ENCODE results near the gene CD226.

The CD226 gene

GRCh38 chr18:69885841-69886531 lies 61.7 kb downstream of the CD226 start:
- Histone ChIP-seq H3K4me2 (ENCODE audit: insufficient read depth, low read length) (no peak overlapping the region), H3K27ac (ENCODE audit: low read length) (no peak overlapping the region), H3K79me2 (ENCODE audit: insufficient read depth, low read length) (no peaks in the 10 kb centered on the region), H3K4me3 (ENCODE audit: low read depth in 1 of 2, low read length in 2 of 2) (no peak overlapping the region), H4K20me1 (ENCODE audit: insufficient read depth, low read length) (no peaks in the 10 kb centered on the region), H3K9me3 (ENCODE audit: insufficient read depth, low read length, severe bottlenecking) (no peaks in the 10 kb centered on the region), H3K4me1 (ENCODE audit: insufficient read depth, low read length) (no peaks in the 10 kb centered on the region), H3K36me3 (ENCODE audit: insufficient read depth, low read length) (no peaks in the 10 kb centered on the region), H2AFZ (ENCODE audit: low read depth, low read length) (no peak overlapping the region), H3K9ac (ENCODE audit: low read depth, low read length) (no peak overlapping the region), H3K27me3 (ENCODE audit: insufficient read depth, low read length, poor library complexity) (no peaks in the 10 kb centered on the region)
- no peak for TF ChIP-seq EZH2 (IDR thresholded peaks at IDR 0.05; ENCODE audit: borderline replicate concordance, low read depth, low read length, severe bottlenecking)
- TF ChIP-seq CTCF (IDR thresholded peaks at IDR 0.05; ENCODE audit: borderline replicate concordance, extremely low read depth, low read length, poor library complexity, severe bottlenecking) = no peak
- ATAC-seq (ENCODE audit: insufficient read depth, low read depth) (no peak), DNase-seq (no peak)

GRCh38 chr18:69885355-69885754 lies 62.3 kb downstream of the CD226 start:
- no peaks in the 10 kb centered on the region for H3K36me3 ChIP-seq (ENCODE audit: insufficient read depth, low read length)
- no peaks in the 10 kb centered on the region for H3K9me3 ChIP-seq (ENCODE audit: insufficient read depth, low read length, severe bottlenecking)
- H3K27ac ChIP-seq (ENCODE audit: low read length) = no peak overlapping the region
- H3K4me1 ChIP-seq (ENCODE audit: insufficient read depth, low read length) = no peaks in the 10 kb centered on the region
- no peaks in the 10 kb centered on the region for H4K20me1 ChIP-seq (ENCODE audit: insufficient read depth, low read length)
- no peak for ATAC-seq (ENCODE audit: insufficient read depth, low read depth)
- H3K79me2 ChIP-seq (ENCODE audit: insufficient read depth, low read length) = no peaks in the 10 kb centered on the region
- no peak overlapping the region for H3K4me2 ChIP-seq (ENCODE audit: insufficient read depth, low read length)
- H2AFZ ChIP-seq (ENCODE audit: low read depth, low read length) = no peak overlapping the region
- H3K9ac ChIP-seq (ENCODE audit: low read depth, low read length) = no peak overlapping the region
- TF ChIP-seq EZH2 (IDR thresholded peaks at IDR 0.05; ENCODE audit: borderline replicate concordance, low read depth, low read length, severe bottlenecking) (no peak), CTCF (IDR thresholded peaks at IDR 0.05; ENCODE audit: borderline replicate concordance, extremely low read depth, low read length, poor library complexity, severe bottlenecking) (no peak)
- H3K27me3 ChIP-seq (ENCODE audit: insufficient read depth, low read length, poor library complexity) = no peaks in the 10 kb centered on the region
- no peak overlapping the region for H3K4me3 ChIP-seq (ENCODE audit: low read depth in 1 of 2, low read length in 2 of 2)
- no peak for DNase-seq

GRCh38 chr18:69883781-69884180 lies 63.9 kb downstream of the CD226 start:
- no peak overlapping the region for H3K4me3 ChIP-seq (ENCODE audit: low read depth in 1 of 2, low read length in 2 of 2)
- H2AFZ ChIP-seq (ENCODE audit: low read depth, low read length) = no peak overlapping the region
- no peaks in the 10 kb centered on the region for H3K36me3 ChIP-seq (ENCODE audit: insufficient read depth, low read length)
- H3K9ac ChIP-seq (ENCODE audit: low read depth, low read length) = no peak overlapping the region
- H3K79me2 ChIP-seq (ENCODE audit: insufficient read depth, low read length) = no peaks in the 10 kb centered on the region
- no peak overlapping the region for H3K27ac ChIP-seq (ENCODE audit: low read length)
- H4K20me1 ChIP-seq (ENCODE audit: insufficient read depth, low read length) = no peaks in the 10 kb centered on the region
- H3K4me1 ChIP-seq (ENCODE audit: insufficient read depth, low read length) = no peaks in the 10 kb centered on the region
- ATAC-seq (ENCODE audit: insufficient read depth, low read depth) (no peak), DNase-seq (no peak)
- no peak for TF ChIP-seq EZH2 (IDR thresholded peaks at IDR 0.05; ENCODE audit: borderline replicate concordance, low read depth, low read length, severe bottlenecking)
- TF ChIP-seq CTCF (IDR thresholded peaks at IDR 0.05; ENCODE audit: borderline replicate concordance, extremely low read depth, low read length, poor library complexity, severe bottlenecking) = no peak
- no peaks in the 10 kb centered on the region for H3K27me3 ChIP-seq (ENCODE audit: insufficient read depth, low read length, poor library complexity)
- H3K9me3 ChIP-seq (ENCODE audit: insufficient read depth, low read length, severe bottlenecking) = no peaks in the 10 kb centered on the region
- no peak overlapping the region for H3K4me2 ChIP-seq (ENCODE audit: insufficient read depth, low read length)
